NK-92 (cell line): ENCODE data around the gene MMP11.

Experiments
- DNase-seq: peaks from one replicate; lab custom pipeline; 2025; ENCODE audit not compliant: unreplicated experiment; lab: John Stamatoyannopoulos, UW

MMP11 gene

GRCh38 chr22:23827351-23827995 is 54.8 kb downstream of the MMP11 start:
- DNase-seq, result no peak

GRCh38 chr22:23828800-23829680 is 56.4 kb downstream of the MMP11 start:
- no peak for DNase-seq

GRCh38 chr22:23829845-23830372 is 57.3 kb downstream of the MMP11 start:
- DNase-seq, result no peak

- no peak for DNase-seq
These were observed 58.6 kb downstream of the MMP11 start for GRCh38 chr22:23831261-23831660.

- no peak for DNase-seq
These were observed 59.1 kb downstream of the MMP11 start for GRCh38 chr22:23831781-23832180.

- no peak for DNase-seq
These were observed 59.8 kb downstream of the MMP11 start for GRCh38 chr22:23832226-23833016.

- DNase-seq, result no peak
These were observed 60.5 kb downstream of the MMP11 start for GRCh38 chr22:23833017-23833751.
